Spinal cord (tissue), 10 donors: ENCODE data around the gene COL13A1. TPM values are rescaled to one million over a fixed set of nuclear protein-coding genes. Genes with fewer than 3 reads are reported as not detected.

Source experiments
- DNase-seq, 6 donors: peaks; one replicate each; pipeline versions ENCODE4 v3.0.0 to v3.0.0-alpha.2; 2013 to 2015; ENCODE audit warnings: low spot score in 6 of 6, low read depth in 4 of 6
- H3K27ac ChIP-seq: one replicate; pipeline ENCODE4 v1.5.1; 2013; ENCODE audit warnings: low read depth, low read length, control low read depth
- H3K27me3 ChIP-seq: one replicate; pipeline ENCODE4 v1.6.1; 2013; ENCODE audit warnings: low read length; ENCODE audit not compliant: control insufficient read depth, insufficient read depth
- H3K36me3 ChIP-seq: one replicate; pipeline ENCODE4 v1.6.1; 2013; ENCODE audit warnings: low read length; ENCODE audit not compliant: control insufficient read depth, insufficient read depth
- H3K4me1 ChIP-seq: one replicate; pipeline ENCODE4 v1.6.1; 2013; ENCODE audit warnings: low read length; ENCODE audit not compliant: control insufficient read depth, insufficient read depth
- H3K4me3 ChIP-seq: one replicate; pipeline ENCODE4 v1.5.1; 2013; ENCODE audit warnings: low read depth, low read length, control low read depth
- H3K9me3 ChIP-seq: one replicate; pipeline ENCODE4 v1.6.1; 2013; ENCODE audit warnings: low read length; ENCODE audit not compliant: control insufficient read depth, insufficient read depth
- WGBS: methylation state at CpG from one replicate; pipeline ENCODE4 v1.1.5; 2013; ENCODE audit warnings: missing lambda C conversion rate; ENCODE audit not compliant: insufficient coverage; 5-methylcytosine and 5-hydroxymethylcytosine counted together
- polyA plus RNA-seq, 2 donors: library from polyadenylated mRNA; unstranded; fragments of 120-200 nt; gene quantifications; one replicate each; pipeline ENCODE4 v1.2.1, GENCODE V29; 2013; ENCODE audit not compliant: insufficient read length in 2 of 2
- total RNA-seq, 2 donors: library from RNA; depleted of rRNA in 1 of 2; stranded (reverse); fragments of 120-200 nt in 1 of 2; fragments of >200 nt in 1 of 2; gene quantifications; one replicate each; pipeline versions ENCODE4 v1.2.3 to v1.2.4, GENCODE V29; 2013 to 2014
- donor health status: healthy.

The COL13A1 gene
- total and polyA plus RNA-seq, 4 donors: 11.4 to 44.0 (median 22.1) TPM

DNA sequence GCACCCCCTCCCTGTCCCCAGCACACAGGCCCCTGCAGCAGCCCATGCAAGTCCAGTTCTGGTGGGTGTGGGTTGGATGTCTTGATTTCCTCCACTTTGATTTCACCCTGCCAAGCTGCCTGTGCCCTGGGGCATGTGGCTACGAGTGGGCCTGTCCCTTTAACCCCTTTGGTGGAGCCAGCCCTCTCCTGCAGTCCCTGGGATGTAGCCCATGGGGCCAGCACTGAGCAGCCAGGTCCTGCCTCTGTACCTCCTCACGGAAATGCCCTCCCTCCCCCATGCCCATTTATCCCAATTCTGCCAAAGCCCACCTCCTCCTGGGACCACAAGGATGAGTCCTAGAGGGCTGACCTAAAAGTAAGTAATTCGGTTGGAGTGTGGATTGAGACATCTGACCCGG is 11.9 kb downstream of the COL13A1 start:
- Histone ChIP-seq H3K27ac (no peak overlapping the region), H3K36me3 (no peaks in the 10 kb centered on the region), H3K4me1 (peaks cover 12% of the 10 kb centered on the region), H3K9me3 (no peaks in the 10 kb centered on the region), H3K4me3 (no peak overlapping the region), H3K27me3 (no peaks in the 10 kb centered on the region)
- DNase-seq: no peak
- 58% methylated on average over 3 of the region's 4 CpGs for WGBS

DNA sequence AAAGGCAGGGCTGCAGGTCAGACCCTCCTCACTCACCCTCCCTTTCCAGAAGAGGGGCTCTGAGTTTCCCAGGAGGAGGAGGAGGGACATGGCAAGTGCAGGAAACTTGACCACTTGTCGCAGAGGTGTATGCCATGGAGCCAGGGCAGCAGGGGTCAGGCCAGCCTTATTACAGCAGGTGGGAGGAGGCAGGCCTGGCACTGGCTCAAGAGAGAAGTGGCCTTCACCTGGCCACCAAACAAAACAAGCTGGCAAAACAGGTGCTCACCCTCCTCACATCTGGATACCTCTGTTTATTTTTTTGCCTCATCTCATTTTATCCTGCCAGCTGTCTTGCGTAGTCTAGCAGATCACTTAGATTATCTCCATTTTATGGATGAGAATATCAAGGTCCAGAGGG is 12.5 kb downstream of the COL13A1 start:
- no peaks in the 10 kb centered on the region for H3K36me3 ChIP-seq
- H3K4me3 ChIP-seq: no peak overlapping the region
- H3K27ac ChIP-seq: no peak overlapping the region
- H3K27me3 ChIP-seq: no peaks in the 10 kb centered on the region
- H3K4me1 ChIP-seq: peaks cover 12% of the 10 kb centered on the region
- no CpG with 5 or more reads among the region's 2 CpGs for WGBS
- no peak for DNase-seq
- no peaks in the 10 kb centered on the region for H3K9me3 ChIP-seq

DNA sequence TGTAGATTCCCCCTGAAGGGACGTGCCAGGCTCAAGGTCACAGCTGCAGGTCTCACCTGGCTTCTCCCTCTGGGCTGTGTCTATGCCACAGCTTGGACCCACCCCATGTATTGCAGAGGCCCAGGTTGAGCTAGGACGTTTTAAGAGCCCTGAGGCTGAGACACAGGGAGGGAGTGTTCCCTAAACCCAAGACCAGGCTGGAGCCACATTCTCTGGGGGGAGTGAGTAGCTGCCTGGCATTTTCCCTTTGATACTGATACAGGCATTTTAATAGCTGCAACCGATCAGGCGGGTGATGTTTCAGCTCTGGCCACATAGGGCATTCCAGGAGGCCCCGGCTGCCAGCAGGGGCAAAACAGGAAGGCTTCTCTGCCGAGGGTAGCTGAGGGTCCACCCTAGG is 13.4 kb downstream of the COL13A1 start:
- Histone ChIP-seq H3K9me3 (no peaks in the 10 kb centered on the region), H3K4me1 (peaks cover 11% of the 10 kb centered on the region), H3K36me3 (no peaks in the 10 kb centered on the region), H3K27me3 (no peaks in the 10 kb centered on the region), H3K27ac (no peak overlapping the region), H3K4me3 (no peak overlapping the region)
- DNase-seq: no peak
- WGBS: 85% methylated on average over 6 of the region's 6 CpGs

DNA sequence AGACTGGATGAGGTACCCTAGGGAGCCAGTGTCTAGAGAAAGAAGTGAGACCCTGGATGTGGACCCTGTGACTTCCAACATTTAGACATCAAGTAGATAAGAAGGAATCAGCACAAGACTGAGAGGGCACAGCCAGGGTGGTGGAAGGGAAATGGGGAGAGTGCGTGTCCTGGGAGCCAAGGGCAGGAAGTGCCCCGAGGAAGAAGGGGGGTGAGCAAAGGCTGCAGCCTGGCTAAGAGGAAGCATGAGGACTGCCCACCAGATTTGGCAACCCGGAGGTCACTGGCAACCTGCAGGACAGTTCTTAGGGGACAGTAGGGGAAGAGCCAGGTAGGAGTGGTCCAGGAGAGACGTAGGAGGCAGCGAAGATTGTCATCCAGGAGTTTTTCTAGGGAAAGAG is 14.8 kb downstream of the COL13A1 start:
- WGBS: 73% methylated on average over 5 of the region's 5 CpGs
- no peaks in the 10 kb centered on the region for H3K9me3 ChIP-seq
- no peaks in the 10 kb centered on the region for H3K27me3 ChIP-seq
- H3K4me1 ChIP-seq: no peaks in the 10 kb centered on the region
- no peaks in the 10 kb centered on the region for H3K36me3 ChIP-seq
- no peak overlapping the region for H3K27ac ChIP-seq
- no peak for DNase-seq
- H3K4me3 ChIP-seq: no peak overlapping the region

DNA sequence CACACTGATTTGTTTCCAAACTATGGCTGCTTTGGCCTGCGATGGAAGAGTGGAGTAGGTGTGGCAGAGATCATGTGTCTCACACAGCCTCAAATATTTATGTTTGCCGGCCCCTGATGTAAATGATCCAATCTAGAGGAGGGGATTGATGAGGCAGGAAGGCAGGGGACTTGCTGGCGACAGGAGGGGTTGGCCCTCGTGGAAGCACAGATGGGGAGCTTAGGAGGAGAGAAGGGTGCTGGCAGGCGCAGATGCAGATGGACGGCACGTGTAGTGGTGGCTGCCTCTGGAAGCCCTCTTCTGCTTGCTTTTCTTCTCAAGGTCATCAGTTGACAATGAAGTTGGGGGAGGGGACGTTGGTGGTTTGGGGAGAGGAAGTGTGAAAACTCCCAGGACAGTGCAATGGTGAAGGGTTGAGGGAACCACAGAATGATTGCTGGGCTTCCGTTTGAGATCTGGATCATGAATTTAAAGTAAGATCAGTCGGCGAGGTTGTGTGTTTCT is 15.4 kb downstream of the COL13A1 start:
- no peaks in the 10 kb centered on the region for H3K4me1 ChIP-seq
- no peaks in the 10 kb centered on the region for H3K27me3 ChIP-seq
- H3K9me3 ChIP-seq: no peaks in the 10 kb centered on the region
- WGBS: 51% methylated on average over 10 of the region's 11 CpGs
- no peaks in the 10 kb centered on the region for H3K36me3 ChIP-seq
- peak in 1 of 6 donors; percentile 16 for DNase-seq
- no peak overlapping the region for H3K27ac ChIP-seq
- no peak overlapping the region for H3K4me3 ChIP-seq

DNA sequence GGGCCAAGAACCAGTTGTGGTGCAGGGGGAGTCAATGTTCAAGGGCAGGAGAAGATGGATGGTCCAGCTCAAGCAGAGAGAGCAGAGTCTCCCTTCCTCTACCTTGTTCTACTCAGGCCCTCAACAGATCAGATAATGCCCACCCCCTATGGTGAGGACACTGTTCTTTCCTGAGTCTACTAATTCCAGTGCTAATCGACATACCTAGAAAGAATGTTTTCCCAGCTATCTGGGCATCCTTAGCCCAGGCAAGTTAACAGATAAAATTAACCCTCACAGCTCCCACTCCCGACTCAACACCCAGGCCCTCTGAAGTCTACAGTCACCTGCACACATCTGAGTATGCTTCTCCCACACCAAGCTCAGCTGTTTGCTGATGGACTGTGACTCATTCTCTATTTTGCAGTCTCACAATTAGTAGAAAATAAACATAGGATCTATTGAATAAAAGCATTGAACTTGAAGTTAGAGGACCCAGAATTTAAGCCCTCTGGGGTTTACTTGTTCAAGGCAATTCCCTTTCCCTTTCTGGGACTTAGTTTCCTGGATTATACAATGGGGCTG is 17.1 kb downstream of the COL13A1 start:
- no peak for DNase-seq
- H3K27ac ChIP-seq: no peak overlapping the region
- H3K9me3 ChIP-seq: no peaks in the 10 kb centered on the region
- H3K36me3 ChIP-seq: no peaks in the 10 kb centered on the region
- WGBS: 92% methylated on average over 2 of the region's 2 CpGs
- no peaks in the 10 kb centered on the region for H3K4me1 ChIP-seq
- no peaks in the 10 kb centered on the region for H3K27me3 ChIP-seq
- no peak overlapping the region for H3K4me3 ChIP-seq

DNA sequence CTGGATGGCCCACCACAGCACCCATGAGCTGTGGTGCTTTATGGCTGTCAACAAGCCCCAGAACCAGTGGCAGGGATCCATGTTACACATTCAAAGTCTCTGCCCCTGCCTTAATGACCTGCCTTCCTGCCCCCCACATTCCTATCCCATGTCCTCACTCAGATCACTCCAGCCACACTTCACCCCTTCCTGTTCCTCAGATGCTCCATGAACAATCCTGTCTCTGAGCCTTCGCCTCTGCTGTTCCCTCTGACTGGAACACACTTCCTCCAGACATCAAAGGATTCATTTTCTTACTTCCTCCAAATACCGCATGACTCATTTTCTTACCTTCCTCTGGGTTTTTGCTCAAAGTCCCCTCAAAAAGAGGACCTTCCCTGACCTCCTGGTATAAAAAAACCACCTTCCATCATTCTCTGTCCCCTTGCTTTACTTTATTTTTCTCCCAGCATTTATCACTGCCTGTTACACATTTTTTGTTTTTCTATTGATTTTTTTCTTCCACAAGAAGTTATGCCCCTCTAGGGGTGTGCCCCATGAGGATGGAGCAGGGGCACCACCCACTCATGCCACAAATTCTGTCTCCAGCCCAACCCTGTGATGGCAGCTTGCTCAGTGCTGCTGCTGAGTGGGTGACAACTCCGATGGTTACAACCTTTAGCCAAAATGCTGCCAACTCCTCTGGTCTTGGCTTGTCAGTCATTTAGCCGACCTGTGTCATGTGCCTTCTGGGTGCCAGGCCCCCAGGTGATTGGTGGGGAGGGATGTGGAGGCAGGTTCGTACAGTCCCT is 18.2 kb downstream of the COL13A1 start:
- 81% methylated on average over 5 of the region's 5 CpGs for whole genome bisulfite sequencing
- Histone ChIP-seq H3K4me3 (no peak overlapping the region), H3K4me1 (no peaks in the 10 kb centered on the region), H3K9me3 (no peaks in the 10 kb centered on the region), H3K36me3 (no peaks in the 10 kb centered on the region), H3K27me3 (no peaks in the 10 kb centered on the region), H3K27ac (no peak overlapping the region)
- no peak for DNase-seq

DNA sequence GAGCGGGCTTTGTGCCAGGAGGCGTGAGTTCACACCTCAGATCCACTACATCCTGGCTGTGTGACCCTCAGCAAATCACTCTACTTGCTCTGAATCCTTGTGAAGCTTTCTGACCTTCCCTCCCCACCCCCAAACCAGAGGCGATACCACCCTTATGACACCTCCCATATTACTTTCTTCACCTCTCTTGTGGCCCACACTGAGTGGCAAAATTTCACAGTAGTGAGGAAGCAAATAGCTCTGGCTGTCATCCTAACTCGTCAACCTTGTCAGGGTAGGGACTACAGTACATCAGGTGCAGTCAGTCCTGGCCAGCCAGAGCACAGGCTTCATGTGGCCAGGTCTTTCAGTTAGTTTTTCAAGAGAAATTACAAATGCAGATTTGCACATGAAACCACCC is 19.1 kb downstream of the COL13A1 start:
- no peaks in the 10 kb centered on the region for H3K4me1 ChIP-seq
- WGBS: 98% methylated on average over 4 of the region's 4 CpGs
- no peaks in the 10 kb centered on the region for H3K9me3 ChIP-seq

DNA sequence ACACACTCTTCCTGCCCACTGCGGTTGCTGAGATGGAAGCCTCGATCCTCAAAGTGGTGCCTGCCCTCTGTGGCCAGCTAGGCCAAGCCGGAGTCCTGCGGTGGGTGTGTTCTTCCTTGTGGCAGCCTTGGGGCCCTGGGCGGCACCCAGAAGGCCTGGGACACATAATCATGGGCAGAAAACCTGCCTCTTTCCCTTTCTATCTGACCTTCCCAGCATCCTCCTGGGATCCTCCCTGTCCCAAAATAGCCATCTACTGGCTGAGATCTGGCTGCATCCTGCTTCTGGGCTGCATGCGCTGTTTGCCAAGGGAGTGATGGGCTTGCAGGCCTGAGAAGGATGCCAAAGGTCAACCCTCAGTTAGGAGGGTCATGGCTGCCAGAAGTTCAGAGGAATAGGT is 23.9 kb downstream of the COL13A1 start:
- Histone ChIP-seq H3K27ac (no peak overlapping the region), H3K27me3 (no peaks in the 10 kb centered on the region)
- WGBS: 94% methylated on average over 5 of the region's 6 CpGs

More for the DNA sequence above, 19.1 kb downstream of the COL13A1 start:
- Histone ChIP-seq H3K36me3 (no peaks in the 10 kb centered on the region), H3K27me3 (no peaks in the 10 kb centered on the region), H3K4me3 (no peak overlapping the region), H3K27ac (no peak overlapping the region)
- no peak for DNase-seq

DNA sequence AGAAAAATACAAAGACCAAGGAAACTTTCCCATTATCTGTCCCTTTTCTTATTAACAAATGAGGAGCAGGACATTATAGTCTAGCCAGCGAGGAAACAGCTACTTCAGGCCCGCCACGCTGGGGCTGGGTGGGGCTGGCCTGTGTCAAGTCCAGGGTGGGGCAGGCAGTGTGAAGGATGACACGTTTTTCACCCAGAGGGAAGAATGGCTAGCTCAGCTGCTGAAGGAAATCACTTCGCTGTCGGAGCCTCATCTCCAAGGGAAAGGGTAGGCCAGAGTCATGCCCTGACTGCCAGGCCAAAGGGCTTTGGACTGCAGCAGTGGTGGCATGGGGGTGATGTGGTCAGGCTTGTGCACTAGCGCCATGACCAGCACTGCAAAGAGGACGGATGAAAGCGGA is 24.4 kb downstream of the COL13A1 start:
- H3K36me3 ChIP-seq: no peaks in the 10 kb centered on the region
- WGBS: 88% methylated on average over 8 of the region's 9 CpGs
- DNase-seq: no peak
- H3K4me3 ChIP-seq: no peak overlapping the region
- H3K27me3 ChIP-seq: no peaks in the 10 kb centered on the region
- H3K9me3 ChIP-seq: no peaks in the 10 kb centered on the region
- H3K27ac ChIP-seq: no peak overlapping the region
- peaks cover 4% of the 10 kb centered on the region for H3K4me1 ChIP-seq

More for the DNA sequence above, 23.9 kb downstream of the COL13A1 start:
- DNase-seq: no peak
- H3K36me3 ChIP-seq: no peaks in the 10 kb centered on the region
- H3K4me3 ChIP-seq: no peak overlapping the region
- H3K4me1 ChIP-seq: peaks cover 4% of the 10 kb centered on the region
- no peaks in the 10 kb centered on the region for H3K9me3 ChIP-seq
